K562 treated with DMSO at 1 percent for 24 hours (cell line): Measurements from ENCODE around the gene SLC6A1. TPM values are rescaled to one million over a fixed set of nuclear protein-coding genes. Genes with fewer than 3 reads are reported as not detected.

ENCODE experiments used
- total RNA-seq: library from RNA; unstranded; fragments of 300-600 nt; gene quantifications from 2 replicates; pipeline ENCODE4 v1.2.3, GENCODE V29; 2022; ENCODE audit warnings: low read depth; ENCODE audit not compliant: insufficient read depth

The SLC6A1 gene
- 0.57 TPM in 1 of 2 replicates, not detected in the other for total RNA-seq

DNA sequence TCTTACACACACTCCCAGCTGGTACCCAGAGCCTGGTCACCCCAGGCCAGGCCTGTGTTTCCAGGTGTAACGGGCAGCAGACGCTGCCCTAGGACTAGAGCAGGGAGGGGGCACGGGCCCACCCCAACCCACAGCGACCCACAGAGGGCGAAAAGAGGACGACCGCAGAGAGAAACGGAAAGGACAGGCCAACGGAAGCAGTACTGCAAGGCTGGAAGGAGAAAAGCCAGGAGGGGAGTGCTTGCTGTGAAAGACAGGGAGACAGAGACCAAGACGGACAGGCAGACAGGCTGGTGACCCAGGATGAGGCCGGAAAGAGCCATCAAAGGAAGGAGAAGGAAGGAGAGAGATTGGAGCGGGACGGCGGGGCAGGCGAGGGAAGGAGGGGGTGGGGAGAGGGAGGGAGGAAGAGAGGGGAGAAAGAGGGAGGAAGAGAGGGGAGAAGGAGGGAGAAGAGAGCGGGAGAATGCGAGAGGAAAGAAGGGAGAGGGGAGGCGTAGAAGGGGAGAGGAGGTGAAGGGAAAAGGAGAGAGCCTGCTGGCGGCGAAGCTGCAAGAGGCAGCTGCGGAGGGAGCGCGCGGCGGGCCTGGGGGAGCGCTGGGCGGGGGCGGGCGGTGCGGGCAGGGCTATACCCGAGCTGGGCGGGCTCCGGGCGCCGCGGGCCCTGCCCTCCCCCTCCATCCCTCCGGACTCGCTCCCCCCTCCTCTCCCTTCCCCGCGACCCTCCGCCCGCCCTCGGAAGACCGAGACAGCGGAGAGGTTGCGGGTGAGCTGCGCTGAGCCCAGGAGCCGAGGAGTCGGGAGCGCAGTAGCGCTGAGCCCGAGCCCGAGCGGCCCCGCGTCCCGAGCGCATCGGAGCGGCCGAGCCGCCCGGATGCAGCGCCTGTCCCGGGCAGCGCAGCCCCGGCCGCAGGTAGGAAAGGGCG is at the start of gene SLC6A1:
Gene SLC6A1 (plus strand): TSS at position 732 of the 926 bp plus-strand sequence. CDS start 24,464 bp downstream, outside the sequence.

Other genes with a start within 250 kb of the SLC6A1 start
- gene SLC6A11, start 176.5 kb upstream of the SLC6A1 start, total RNA-seq, result not detected in 2 replicates
- gene HRH1, start 161.7 kb downstream of the SLC6A1 start, total RNA-seq, result 0.15 TPM in 1 of 2 replicates, not detected in the other